NCI-H2227 (cell line): ENCODE data around the gene KISS1R.
"Not testable (repeated sequence)": the region's sequence is repeated elsewhere in the genome, so short reads cannot be mapped to it uniquely, and the experiment has no call there.

Experiments
- DNase-seq: peaks from one replicate; lab custom pipeline; 2025; ENCODE audit not compliant: unreplicated experiment; lab: John Stamatoyannopoulos, UW

KISS1R gene

DNA sequence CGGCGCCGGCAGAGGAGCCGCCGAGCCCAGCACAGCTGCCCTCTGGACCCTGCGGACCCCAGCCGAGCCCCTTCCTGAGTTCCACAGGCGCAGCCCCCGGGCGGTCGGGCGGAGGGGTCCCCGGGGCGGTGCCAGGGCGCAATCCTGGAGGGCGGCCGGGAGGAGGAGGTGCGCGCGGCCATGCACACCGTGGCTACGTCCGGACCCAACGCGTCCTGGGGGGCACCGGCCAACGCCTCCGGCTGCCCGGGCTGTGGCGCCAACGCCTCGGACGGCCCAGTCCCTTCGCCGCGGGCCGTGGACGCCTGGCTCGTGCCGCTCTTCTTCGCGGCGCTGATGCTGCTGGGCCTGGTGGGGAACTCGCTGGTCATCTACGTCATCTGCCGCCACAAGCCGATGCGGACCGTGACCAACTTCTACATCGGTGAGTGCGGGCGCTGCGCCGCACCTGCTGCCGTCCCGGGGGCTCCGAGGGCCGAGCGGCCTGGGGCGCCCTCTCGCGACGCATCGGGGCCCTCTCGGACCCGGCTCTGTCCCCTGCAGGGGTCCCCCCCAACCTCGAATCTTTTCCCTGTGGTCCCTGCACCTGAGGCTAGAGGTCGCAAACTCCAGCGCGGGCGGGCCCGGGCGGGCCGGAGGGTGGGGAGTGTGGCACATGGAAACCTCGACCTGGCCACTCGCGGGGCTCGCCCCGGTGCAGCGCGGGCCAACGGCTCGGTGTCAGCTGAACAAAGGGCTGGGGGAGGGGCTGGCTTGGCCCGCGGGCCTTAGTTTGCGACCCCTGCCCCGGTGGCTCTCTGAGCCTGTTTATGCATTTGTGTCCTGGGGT is at the start of gene KISS1R:
Gene KISS1R (plus strand): TSS at position 11 of the 829 bp plus-strand sequence. CDS start 170 bp downstream, at position 181.
- peak; percentile 66 for DNase-seq

- DNase-seq: no peak
These were observed 49.2 kb upstream of the KISS1R start for GRCh38 chr19:867855-868457.

DNA sequence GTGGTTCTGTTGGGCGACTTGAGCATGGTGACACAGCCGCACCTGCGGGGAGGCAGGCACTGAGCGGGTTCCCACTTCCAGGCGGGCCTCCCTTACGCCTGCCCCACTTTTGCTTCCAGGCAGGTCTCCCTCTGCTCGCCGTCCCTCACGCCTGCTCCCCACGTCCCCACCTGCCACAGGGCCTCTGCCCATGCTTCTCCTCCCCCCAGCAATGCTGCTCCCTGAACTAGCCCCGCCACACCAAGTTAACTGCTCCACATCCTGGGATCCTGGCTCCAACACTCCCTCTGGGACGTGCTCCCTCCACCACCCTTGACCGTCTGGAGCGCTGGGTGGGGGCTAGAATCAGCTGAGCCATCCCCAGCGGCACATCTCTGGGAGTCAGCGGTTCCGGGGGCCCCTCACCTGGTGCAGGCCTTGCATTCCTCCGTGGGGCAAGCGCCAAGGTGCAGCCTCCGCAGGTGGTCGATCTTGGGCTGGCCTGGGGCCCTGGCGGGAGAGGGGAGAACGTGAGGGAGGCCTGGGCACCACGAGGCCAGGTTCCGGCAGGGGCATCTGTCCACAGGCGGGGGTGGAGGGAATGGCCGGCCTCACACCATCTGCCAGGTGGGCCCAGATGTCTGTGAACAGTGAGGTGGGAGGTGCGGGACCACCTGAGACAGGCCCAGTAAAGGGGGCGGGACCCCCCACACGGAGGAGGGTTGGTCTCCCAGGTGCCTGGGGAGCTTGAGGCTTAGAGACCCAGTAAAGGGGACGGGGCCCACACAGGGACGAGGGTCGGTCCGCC is 48.5 kb upstream of the KISS1R start:
- no peak for DNase-seq

- no peak for DNase-seq
These were observed 47.6 kb upstream of the KISS1R start for GRCh38 chr19:869245-870177.

DNA sequence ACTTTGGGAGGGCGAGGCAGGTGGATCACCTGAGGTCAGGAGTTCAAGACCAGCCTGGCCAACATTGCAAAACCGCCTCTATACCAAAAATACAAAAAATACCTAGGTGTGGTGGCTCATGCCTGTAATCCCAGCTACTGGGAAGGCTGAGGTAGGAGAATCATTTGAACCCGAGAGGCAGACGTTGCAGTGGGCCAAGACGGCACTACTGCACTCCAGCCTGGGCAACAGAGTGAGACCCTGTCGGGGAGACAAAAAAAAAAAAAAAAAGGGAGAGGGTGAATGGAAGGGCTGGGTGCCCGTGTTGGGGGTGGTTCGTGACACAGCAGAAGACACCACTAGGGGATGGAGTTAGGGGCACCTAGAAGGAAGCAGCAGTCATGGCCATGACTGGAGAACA is 46.8 kb upstream of the KISS1R start:
- no peak for DNase-seq

DNA sequence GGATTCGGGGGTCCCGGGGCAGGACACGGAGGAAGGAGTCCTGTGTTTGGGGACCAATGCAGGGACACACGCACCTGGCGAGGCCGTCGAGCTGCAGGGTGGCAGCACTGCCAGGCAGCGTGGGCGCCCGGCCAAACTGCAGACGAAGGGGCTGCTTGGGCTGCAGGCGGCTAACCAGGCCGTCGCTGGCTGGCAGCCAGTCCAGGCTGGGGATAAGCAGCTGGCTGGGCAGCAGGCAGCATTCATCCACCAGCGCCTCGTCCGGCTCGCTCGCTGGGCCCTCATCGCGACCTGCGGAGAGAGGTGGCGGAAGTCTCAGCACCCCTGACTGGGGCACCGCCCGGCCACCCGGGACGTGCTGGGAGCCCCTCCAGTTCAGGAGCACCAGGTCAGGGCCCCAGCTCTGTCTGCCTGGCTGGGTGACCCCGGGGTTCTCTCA is 46.2 kb upstream of the KISS1R start:
- DNase-seq: no peak

DNA sequence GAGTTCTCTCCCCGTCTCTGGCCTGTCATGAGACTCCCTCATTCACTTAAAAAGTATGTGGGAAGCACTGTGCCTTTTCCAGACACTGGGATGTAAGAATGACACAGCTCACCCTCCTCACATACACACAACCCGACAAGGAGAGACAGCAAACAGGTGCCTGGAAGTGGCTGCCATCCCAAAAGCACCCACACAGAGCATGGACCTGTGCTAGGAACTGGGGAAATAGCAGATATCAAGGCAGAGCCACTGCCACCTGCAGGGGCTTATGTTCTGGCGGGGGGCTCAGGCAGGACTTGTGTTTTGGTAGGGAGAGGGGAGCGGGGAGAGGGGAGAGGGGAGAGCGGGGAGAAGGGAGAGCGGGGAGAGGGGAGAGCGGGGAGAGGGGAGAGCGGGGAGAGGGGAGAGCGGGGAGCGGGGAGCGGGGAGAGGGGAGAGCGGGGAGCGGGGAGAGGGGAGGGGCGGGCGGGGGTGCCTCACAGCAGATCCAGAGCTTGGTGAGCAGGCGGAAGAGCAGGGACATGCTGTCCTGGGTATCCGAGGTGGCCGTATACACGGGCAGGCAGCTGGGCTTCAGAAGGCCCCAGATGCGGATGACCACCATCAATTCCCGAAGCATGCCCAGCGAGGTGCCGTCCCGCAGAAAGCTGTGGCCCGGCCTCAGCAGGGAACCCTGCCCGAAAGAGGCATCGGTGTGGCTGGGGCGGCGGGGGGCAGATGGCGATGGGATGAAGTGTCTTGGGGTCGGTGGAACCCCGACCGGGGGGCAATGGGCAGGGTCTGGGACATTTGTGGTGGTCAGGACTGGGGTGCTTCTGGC is 45.5 kb upstream of the KISS1R start:
- DNase-seq: peak; percentile 16

DNA sequence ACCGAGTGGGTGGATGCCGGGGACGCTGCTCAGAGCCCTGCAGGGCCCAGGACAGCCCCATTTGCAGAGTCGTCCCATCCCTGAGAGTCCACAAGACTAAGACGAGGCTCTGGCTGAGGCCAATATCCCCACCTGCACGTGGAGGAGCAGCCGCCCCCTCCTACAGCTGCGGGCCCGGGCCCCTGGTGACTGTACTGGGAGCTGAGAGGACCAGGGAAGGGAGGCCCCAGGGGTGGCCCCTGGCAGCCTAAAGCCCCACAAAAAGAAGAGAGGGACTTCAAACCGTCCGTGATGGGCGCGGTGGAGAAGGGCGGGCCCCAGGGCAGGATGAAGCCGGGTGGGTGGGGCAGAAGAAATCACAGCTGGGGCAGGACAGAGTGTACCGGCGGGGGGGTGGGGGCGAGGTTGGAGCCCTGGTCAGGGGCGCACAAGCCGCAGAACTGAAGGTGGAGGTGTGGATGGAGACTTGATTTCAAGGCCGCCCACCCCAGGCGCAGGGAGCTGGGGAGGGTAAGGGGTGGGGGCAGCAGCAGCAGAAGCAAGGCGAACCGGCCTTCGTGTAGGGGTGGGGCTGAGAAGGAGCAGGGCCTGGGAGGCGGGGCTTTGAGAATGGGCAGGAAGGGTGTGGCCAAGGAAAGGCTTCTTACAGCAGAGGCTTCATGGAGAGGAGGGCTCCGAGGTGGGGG is 44.7 kb upstream of the KISS1R start:
- peak; percentile 51 for DNase-seq

- DNase-seq: peak; percentile 28
These were observed 44.0 kb upstream of the KISS1R start for GRCh38 chr19:873084-873483.

DNA sequence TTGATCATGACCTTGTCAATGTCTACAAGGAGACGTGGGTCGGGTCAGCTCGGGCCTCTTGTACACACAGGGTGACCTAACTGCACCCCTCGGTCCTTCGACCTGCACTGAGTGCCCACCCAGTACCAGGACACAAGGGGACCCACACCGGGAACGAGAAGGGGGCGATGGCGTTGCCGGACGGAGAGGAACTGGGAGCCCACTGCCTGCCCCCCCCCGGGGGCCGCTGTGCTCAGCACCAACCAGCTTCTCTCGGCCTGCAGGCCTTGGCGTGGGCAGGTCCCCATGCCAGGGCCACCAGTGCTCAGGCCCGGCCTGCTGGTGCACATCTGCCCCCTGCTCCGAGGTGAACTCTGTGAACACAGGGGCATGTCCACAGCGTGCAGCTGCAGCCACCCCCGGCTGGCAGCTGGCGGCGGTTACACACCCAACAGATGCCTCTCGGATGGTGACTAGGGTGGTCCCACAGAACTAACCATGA is 43.5 kb upstream of the KISS1R start:
- DNase-seq: no peak

DNA sequence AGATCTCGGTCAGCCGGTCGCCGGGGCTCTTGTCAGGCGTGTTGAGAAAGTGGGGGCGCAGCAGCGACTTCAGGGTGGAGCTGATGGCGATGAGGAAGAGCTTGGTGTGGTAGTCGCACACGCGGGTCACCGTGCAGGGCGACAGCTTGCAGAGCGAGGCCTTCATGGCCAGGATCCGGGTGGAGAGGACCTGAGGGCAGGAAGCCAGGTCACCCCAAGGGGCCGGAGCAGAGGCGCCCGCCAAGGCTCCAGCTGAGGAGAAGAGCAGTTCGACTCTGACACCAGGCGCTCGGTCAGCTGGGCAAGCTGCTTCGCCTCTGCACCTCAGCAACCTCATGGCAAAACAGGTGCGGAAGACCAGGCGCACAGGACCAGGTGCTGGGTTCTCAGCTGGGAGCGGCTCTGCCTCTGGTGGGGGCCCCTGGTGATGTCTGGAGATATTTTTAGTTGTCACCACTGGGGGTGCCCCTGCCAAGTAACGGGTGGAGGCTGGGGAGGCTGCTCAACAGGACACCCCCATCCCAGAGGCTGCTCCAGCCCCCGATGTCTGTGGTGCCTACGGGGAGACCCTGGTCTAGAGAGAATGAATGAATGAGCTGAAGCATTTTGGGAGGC is 41.8 kb upstream of the KISS1R start:
- no peak for DNase-seq

GRCh38 chr19:876089-876488 is 41.0 kb upstream of the KISS1R start:
- DNase-seq: no peak

DNA sequence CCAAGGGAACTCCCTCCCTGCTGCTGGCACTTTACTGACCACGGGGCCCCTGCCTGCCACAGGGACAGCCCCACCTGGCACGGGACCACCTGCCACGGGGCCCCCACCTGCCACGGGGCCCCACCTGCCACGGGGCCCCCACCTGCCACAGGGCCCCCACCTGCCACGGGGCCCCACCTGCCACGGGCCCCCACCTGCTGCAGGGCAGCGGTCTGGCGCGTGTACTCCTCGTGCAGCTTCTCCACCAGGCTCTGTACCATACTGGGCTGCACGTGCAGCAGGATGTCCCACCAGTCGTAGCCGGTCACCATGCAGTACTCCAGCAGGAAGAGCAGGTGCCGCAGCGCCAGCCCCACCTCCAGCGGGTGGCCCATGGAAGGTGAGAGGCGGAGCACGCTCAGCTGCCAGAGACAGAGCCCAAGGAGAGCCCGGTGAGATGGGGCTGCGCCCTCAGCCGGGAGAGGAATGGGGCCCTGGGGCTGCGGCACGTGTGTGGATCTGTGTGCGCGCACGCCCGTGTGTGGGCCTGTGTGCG is 40.3 kb upstream of the KISS1R start:
- DNase-seq: no peak

DNA sequence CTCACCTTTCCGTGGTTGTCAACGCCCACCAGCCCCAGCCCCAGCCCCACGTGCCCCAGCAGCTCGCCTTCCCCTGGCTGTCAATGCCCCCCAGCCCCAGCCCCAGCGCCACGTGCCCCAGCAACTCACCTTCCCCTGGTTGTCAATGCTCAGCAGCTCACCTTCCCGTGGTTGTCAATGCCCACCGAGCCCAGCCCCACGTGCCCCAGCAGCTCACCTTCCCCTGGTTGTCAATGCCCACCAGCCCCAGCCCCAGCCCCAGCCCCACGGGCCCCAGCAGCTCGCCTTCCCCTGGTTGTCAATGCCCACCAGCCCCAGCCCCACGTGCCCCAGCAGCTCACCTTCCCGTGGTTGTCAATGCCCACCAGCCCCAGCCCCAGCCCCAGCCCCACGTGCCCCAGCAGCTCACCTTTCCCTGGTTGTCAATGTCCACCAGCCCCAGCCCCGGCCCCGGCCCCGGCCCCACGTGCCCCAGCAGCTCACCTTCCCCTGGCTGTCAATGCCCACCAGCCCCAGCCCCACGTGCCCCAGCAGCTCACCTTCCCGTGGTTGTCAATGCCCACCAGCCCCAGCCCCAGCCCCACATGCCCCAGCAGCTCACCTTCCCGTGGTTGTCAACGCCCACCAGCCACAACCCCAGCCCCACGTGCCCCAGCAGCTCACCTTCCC is 39.0 kb upstream of the KISS1R start:
- DNase-seq: not testable (repeated sequence)

GRCh38 chr19:878751-879561 is 38.2 kb upstream of the KISS1R start:
- not testable (repeated sequence) for DNase-seq

GRCh38 chr19:879711-880438 is 37.3 kb upstream of the KISS1R start:
- no peak for DNase-seq
